Neural crest cell (in vitro differentiated cells): ENCODE measurements around the gene TSEN54. TPM values are rescaled to one million over a fixed set of nuclear protein-coding genes. Genes with fewer than 3 reads are reported as not detected.
A peak's percentile ranks its signal among the peaks of the same experiment; 100 is the strongest.

ENCODE experiments used
- DNase-seq: peaks from one replicate; pipeline ENCODE4 v3.0.0; 2021; ENCODE audit warnings: low read depth, mixed read lengths, low spot score
- H3K27ac Mint-ChIP-seq: one replicate; pipeline ENCODE4 v1.8.0; 2021; ENCODE audit warnings: mild to moderate bottlenecking, mixed read lengths; ENCODE audit not compliant: unreplicated experiment
- H3K27me3 Mint-ChIP-seq: 2 replicates; pipeline ENCODE4 v1.8.0; 2021; ENCODE audit warnings: low read depth, mild to moderate bottlenecking, mixed read lengths
- H3K36me3 Mint-ChIP-seq: 2 replicates; pipeline ENCODE4 v1.8.0; 2021; ENCODE audit warnings: low read depth, mild to moderate bottlenecking, mixed read lengths
- H3K4me1 Mint-ChIP-seq: 2 replicates; pipeline ENCODE4 v1.8.0; 2021; ENCODE audit warnings: mixed read lengths
- H3K4me3 Mint-ChIP-seq: one replicate; pipeline ENCODE4 v1.8.0; 2021; ENCODE audit warnings: mild to moderate bottlenecking, mixed read lengths
- H3K9me3 Mint-ChIP-seq: 2 replicates; pipeline ENCODE4 v1.8.0; 2021; ENCODE audit warnings: mixed read lengths
- long read RNA-seq: library from polyadenylated mRNA; unstranded; transcript quantifications from one replicate; pipeline ENCODE4 v2.0.0, GENCODE V29; 2020
- total RNA-seq: library from RNA; stranded (reverse); gene quantifications from 2 replicates; pipeline ENCODE4 v1.2.1, GENCODE V29; 2021
- TF ChIP-seq, protein P1 (sequence below): fragments of 200-600 bp; sonication (generic); conservative IDR thresholded peaks from 2 replicates; pipeline ENCODE4 v1.5.0; 2021; ENCODE audit warnings: antibody characterized with exemption, mild to moderate bottlenecking

TSEN54 gene
- total RNA-seq: 48.1 and 49.0 TPM in 2 replicates
- long read RNA-seq, transcript TSEN54-201 (11 exons, 1,944 nt): major isoform, 11 of 16 reads
- long read RNA-seq, partial matches to known transcripts: 3 of 16 reads
- long read RNA-seq, other reads (novel, unspliced or antisense): 2 of 16 reads

DNA sequence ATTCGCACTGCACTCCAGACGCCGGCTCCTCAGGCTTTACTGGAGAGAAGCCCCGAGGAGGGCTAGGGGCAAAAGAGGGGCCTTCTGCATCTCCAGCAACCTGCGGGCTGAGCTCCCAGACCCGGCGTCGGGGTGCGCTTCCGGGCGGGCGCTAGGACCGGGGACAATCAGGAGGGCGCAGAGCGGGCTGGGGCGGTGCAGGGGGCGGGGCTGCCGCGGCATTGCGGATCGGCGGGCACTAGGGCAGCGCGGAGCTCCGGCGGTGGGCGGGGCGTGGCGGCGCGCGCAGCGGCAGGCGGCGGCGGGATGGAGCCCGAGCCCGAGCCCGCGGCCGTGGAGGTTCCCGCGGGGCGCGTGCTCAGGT, at the start of gene TSEN54:
Gene TSEN54, plus strand, starts transcription at position 274 of the 364 bp plus-strand sequence. Its CDS starts 33 bp downstream, at position 307.
- Mint-ChIP-seq H3K27ac (no peak within 1 kb of the TSS), H3K4me3 (peak within 1 kb of the TSS; percentile 91), H3K27me3 (no peaks in the 10 kb centered on the region), H3K9me3 (no peaks in the 10 kb centered on the region), H3K4me1 (peaks cover 32% of the 10 kb centered on the region), H3K36me3 (peaks cover 3% of the 10 kb centered on the region)
- peak; percentile 88 for DNase-seq
- TF ChIP-seq, protein P1, sequence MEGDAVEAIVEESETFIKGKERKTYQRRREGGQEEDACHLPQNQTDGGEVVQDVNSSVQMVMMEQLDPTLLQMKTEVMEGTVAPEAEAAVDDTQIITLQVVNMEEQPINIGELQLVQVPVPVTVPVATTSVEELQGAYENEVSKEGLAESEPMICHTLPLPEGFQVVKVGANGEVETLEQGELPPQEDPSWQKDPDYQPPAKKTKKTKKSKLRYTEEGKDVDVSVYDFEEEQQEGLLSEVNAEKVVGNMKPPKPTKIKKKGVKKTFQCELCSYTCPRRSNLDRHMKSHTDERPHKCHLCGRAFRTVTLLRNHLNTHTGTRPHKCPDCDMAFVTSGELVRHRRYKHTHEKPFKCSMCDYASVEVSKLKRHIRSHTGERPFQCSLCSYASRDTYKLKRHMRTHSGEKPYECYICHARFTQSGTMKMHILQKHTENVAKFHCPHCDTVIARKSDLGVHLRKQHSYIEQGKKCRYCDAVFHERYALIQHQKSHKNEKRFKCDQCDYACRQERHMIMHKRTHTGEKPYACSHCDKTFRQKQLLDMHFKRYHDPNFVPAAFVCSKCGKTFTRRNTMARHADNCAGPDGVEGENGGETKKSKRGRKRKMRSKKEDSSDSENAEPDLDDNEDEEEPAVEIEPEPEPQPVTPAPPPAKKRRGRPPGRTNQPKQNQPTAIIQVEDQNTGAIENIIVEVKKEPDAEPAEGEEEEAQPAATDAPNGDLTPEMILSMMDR: no peak

DNA sequence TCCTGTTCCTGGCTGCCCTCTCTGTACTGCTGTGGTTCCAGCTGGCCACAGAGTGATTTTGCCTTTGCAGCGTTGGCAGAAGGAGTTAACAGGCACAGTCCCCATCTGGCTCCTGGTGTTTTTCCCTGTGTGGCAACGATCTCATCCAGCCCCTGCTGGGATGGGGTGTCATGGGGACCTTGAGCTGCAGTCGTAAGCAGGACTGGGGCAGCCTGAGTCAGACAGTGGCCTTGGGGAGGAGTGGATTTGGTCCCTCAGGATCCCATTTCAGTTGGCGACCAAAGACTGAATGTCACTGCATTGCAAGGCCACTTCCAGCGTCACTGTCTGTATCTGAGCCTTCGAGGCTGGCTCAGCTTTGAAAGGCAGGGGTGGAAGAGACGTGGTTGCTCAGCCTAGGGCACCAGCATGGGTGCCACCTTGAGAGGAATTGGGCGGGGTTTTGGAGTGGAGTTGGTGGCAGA, 48.0 kb upstream of the TSEN54 start:
- Mint-ChIP-seq H3K9me3 (no peaks in the 10 kb centered on the region), H3K27ac (no peak overlapping the region), H3K4me3 (no peak overlapping the region), H3K36me3 (peaks cover 8% of the 10 kb centered on the region), H3K27me3 (no peaks in the 10 kb centered on the region), H3K4me1 (peaks cover 9% of the 10 kb centered on the region)
- no peak for DNase-seq
- TF ChIP-seq, protein P1: no peak

DNA sequence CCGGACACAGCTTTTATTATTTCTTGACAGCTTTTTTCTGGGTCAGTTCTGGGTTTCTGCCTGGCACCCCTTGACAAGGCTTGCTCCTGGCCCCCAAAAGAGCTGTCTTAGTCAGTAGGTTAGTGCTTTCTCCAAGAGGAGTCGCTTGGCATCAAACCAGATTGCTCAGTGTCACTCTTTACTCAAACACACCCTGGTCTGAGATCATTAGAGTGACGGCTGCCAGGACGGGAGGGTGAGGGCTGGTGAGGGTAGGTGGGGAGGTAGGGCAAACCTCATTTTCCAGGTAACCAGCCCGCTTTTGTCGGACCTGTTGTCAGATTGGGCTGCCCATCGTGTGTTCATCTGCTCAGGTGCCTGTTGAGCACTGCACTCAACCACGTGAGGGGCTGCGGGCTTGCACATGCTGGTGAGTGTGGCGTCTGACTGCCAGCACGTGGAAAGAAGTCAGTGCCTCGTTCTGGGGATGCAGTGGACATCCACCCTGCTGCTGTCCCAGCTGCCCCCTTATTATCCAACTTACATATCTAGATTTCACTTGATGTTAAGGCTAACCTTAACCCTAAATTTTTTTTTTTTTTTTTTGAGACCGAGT, 47.5 kb upstream of the TSEN54 start:
- H3K27me3 Mint-ChIP-seq: no peaks in the 10 kb centered on the region
- peaks cover 8% of the 10 kb centered on the region for H3K36me3 Mint-ChIP-seq
- H3K4me3 Mint-ChIP-seq: no peak overlapping the region
- TF ChIP-seq, protein P1: no peak
- peaks cover 13% of the 10 kb centered on the region for H3K4me1 Mint-ChIP-seq
- no peaks in the 10 kb centered on the region for H3K9me3 Mint-ChIP-seq
- DNase-seq: no peak
- H3K27ac Mint-ChIP-seq: no peak overlapping the region

DNA sequence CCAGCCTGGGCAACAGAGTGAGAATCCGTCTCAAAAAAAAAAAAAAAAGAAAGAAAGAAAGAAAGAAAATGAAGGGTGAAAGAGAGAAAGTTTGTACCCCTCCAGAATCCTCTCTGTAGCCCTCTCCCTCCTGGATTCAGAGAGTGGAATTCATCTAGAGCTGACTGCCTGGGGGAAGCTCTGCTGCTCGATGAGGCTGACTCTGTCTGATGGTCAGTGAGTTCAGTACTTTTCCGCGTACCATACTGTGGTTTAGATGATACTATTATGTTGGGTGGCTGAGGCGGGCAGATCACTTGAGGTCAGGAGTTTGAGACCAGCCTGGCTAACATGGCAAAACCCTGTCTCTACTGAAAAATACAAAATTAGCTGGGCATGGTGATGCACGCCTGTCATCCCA, 45.1 kb upstream of the TSEN54 start:
- Mint-ChIP-seq H3K36me3 (peaks cover 5% of the 10 kb centered on the region), H3K4me3 (no peak overlapping the region), H3K9me3 (no peaks in the 10 kb centered on the region), H3K4me1 (peaks cover 33% of the 10 kb centered on the region), H3K27ac (no peak overlapping the region), H3K27me3 (no peaks in the 10 kb centered on the region)
- TF ChIP-seq, protein P1: no peak
- no peak for DNase-seq

DNA sequence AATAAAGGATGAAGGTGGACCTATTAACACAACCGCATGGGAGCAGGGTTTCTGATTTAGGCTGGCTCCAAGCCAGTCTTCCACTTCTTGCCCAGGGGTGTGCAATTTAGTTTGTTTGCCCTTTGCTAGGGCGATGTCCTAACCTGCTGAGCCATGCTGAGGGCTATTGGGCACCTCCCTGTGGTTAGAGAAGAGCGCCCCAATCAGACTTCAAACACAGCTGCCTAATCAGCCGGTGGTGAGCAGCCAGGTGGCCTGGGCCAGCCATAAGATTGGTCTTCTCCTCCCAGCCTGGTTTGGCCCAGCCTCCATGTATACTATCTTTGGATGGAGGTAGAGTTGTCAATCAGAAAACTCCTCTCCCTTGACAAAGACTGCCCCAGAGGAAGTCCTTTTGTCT, 44.2 kb upstream of the TSEN54 start:
- Mint-ChIP-seq H3K27me3 (no peaks in the 10 kb centered on the region), H3K4me1 (peaks cover 42% of the 10 kb centered on the region), H3K36me3 (peaks cover 4% of the 10 kb centered on the region), H3K27ac (no peak overlapping the region), H3K4me3 (no peak overlapping the region), H3K9me3 (no peaks in the 10 kb centered on the region)
- TF ChIP-seq, protein P1: no peak
- DNase-seq: no peak
